Activated CD8-positive, alpha-beta memory T cell treated with anti-CD3 and anti-CD28 coated beads, Interleukin-2, amount 10 ng/mL, durations not matched to agents 7 days and 5 days (primary cell): ENCODE data around the gene UQCRFS1. TPM values are rescaled to one million over a fixed set of nuclear protein-coding genes. Genes with fewer than 3 reads are reported as not detected.
"Not testable (repeated sequence)": the region's sequence is repeated elsewhere in the genome, so short reads cannot be mapped to it uniquely, and the experiment has no call there.

ENCODE experiments used
- ATAC-seq: fragments of 150-1000 bp; cut with Tn5 transposase; one replicate; pipeline ENCODE4 v1.10.0; 2021; ENCODE audit warnings: moderate library complexity
- CTCF ChIA-PET: fragments of 350-600 bp; sonication (Branson Sonifier 250); formaldehyde crosslinking; loops from one replicate; lab custom pipeline; 2021; ENCODE audit warnings: antibody characterized with exemption; lab: Charles Lee
- DNase-seq: peaks from one replicate; pipeline ENCODE4 v3.0.0-alpha.2; 2020
- H3K27ac Mint-ChIP-seq: one replicate; pipeline ENCODE4 v1.8.0; 2021; ENCODE audit warnings: mild to moderate bottlenecking, mixed read lengths
- H3K27me3 Mint-ChIP-seq: one replicate; pipeline ENCODE4 v1.8.0; 2021; ENCODE audit warnings: mixed read lengths
- H3K36me3 Mint-ChIP-seq: one replicate; pipeline ENCODE4 v1.8.0; 2021; ENCODE audit warnings: mild to moderate bottlenecking, mixed read lengths
- H3K4me1 Mint-ChIP-seq: one replicate; pipeline ENCODE4 v1.8.0; 2021; ENCODE audit warnings: mixed read lengths
- H3K4me3 Mint-ChIP-seq: one replicate; pipeline ENCODE4 v1.8.0; 2021; ENCODE audit warnings: mild to moderate bottlenecking, moderate library complexity, mixed read lengths
- H3K9me3 Mint-ChIP-seq: one replicate; pipeline ENCODE4 v1.8.0; 2022; ENCODE audit warnings: low read depth, mixed read lengths
- total RNA-seq, 2 experiments: library from RNA; stranded (reverse); gene quantifications; one replicate each; pipeline ENCODE4 v1.2.3, GENCODE V29; 2021

The UQCRFS1 gene
- total RNA-seq, 2 experiments from 2014 or later, result 33.6 to 39.7 TPM

GRCh38 chr19:29245215-29245614 is 32.3 kb upstream of the UQCRFS1 start:
- CTCF ChIA-PET, result no interaction called here
- Mint-ChIP-seq H3K36me3 (no peaks in the 10 kb centered on the region), H3K4me1 (no peaks in the 10 kb centered on the region), H3K9me3 (no peaks in the 10 kb centered on the region), H3K27me3 (peaks cover 11% of the 10 kb centered on the region), H3K27ac (no peak overlapping the region), H3K4me3 (no peak overlapping the region)
- ATAC-seq, result no peak
- DNase-seq, result no peak

- Mint-ChIP-seq H3K4me1 (no peaks in the 10 kb centered on the region), H3K27ac (no peak overlapping the region), H3K4me3 (no peak overlapping the region), H3K9me3 (no peaks in the 10 kb centered on the region), H3K27me3 (peaks cover 3% of the 10 kb centered on the region), H3K36me3 (no peaks in the 10 kb centered on the region)
- no peak for DNase-seq
- ATAC-seq, result no peak
- CTCF ChIA-PET, result no interaction called here
These were observed 28.4 kb upstream of the UQCRFS1 start for GRCh38 chr19:29241324-29241723.

GRCh38 chr19:29239213-29239776 is 26.3 kb upstream of the UQCRFS1 start:
- H3K36me3 Mint-ChIP-seq, result no peaks in the 10 kb centered on the region
- CTCF ChIA-PET, result interaction anchor here (1.3 kb wide), 1 partner anchor 24 kb away, joined by 6 read pairs; no protein-coding TSS in a partner anchor
- no peak overlapping the region for H3K4me3 Mint-ChIP-seq
- H3K9me3 Mint-ChIP-seq, result no peaks in the 10 kb centered on the region
- no peaks in the 10 kb centered on the region for H3K27me3 Mint-ChIP-seq
- no peak for ATAC-seq
- H3K27ac Mint-ChIP-seq, result no peak overlapping the region
- H3K4me1 Mint-ChIP-seq, result no peaks in the 10 kb centered on the region
- DNase-seq, result no peak

- ATAC-seq, result no peak
- H3K27ac Mint-ChIP-seq, result no peak overlapping the region
- H3K4me3 Mint-ChIP-seq, result no peak overlapping the region
- no peaks in the 10 kb centered on the region for H3K4me1 Mint-ChIP-seq
- no peaks in the 10 kb centered on the region for H3K9me3 Mint-ChIP-seq
- DNase-seq, result no peak
- no peaks in the 10 kb centered on the region for H3K27me3 Mint-ChIP-seq
- CTCF ChIA-PET, result no interaction called here
- no peaks in the 10 kb centered on the region for H3K36me3 Mint-ChIP-seq
These were observed 20.6 kb upstream of the UQCRFS1 start for GRCh38 chr19:29233591-29233990.

GRCh38 chr19:29232315-29232852 is 19.4 kb upstream of the UQCRFS1 start:
- no peak overlapping the region for H3K4me3 Mint-ChIP-seq
- no peaks in the 10 kb centered on the region for H3K9me3 Mint-ChIP-seq
- CTCF ChIA-PET, result no interaction called here
- no peak for DNase-seq
- ATAC-seq, result no peak
- H3K36me3 Mint-ChIP-seq, result no peaks in the 10 kb centered on the region
- H3K4me1 Mint-ChIP-seq, result no peaks in the 10 kb centered on the region
- H3K27me3 Mint-ChIP-seq, result no peaks in the 10 kb centered on the region
- no peak overlapping the region for H3K27ac Mint-ChIP-seq

GRCh38 chr19:29231306-29231705 is 18.4 kb upstream of the UQCRFS1 start:
- H3K27me3 Mint-ChIP-seq, H3K4me1 Mint-ChIP-seq, H3K27ac Mint-ChIP-seq, DNase-seq, H3K36me3 Mint-ChIP-seq, H3K4me3 Mint-ChIP-seq, ATAC-seq, H3K9me3 Mint-ChIP-seq, CTCF ChIA-PET: not testable (repeated sequence)

- Mint-ChIP-seq H3K4me1 (peaks cover 5% of the 10 kb centered on the region), H3K36me3 (no peaks in the 10 kb centered on the region), H3K27ac (no peak overlapping the region), H3K9me3 (no peaks in the 10 kb centered on the region), H3K27me3 (peaks cover 13% of the 10 kb centered on the region), H3K4me3 (no peak overlapping the region)
- CTCF ChIA-PET, result no interaction called here
- no peak for ATAC-seq
- DNase-seq, result no peak
These were observed 4.7 kb upstream of the UQCRFS1 start for GRCh38 chr19:29217616-29218015.

- ATAC-seq (no peak), DNase-seq (no peak)
- CTCF ChIA-PET, result interaction anchor here (1.7 kb wide), 1 partner anchor 47 kb away, joined by 5 read pairs; no protein-coding TSS in a partner anchor
- H3K36me3 Mint-ChIP-seq, result peaks cover 15% of the 10 kb centered on the region
- no peak overlapping the region for H3K27ac Mint-ChIP-seq
- H3K27me3 Mint-ChIP-seq, result peaks cover 9% of the 10 kb centered on the region
- peaks cover 18% of the 10 kb centered on the region for H3K4me1 Mint-ChIP-seq
- H3K4me3 Mint-ChIP-seq, result no peak overlapping the region
- H3K9me3 Mint-ChIP-seq, result peaks cover 2% of the 10 kb centered on the region
These were observed 3.1 kb upstream of the UQCRFS1 start for GRCh38 chr19:29216021-29216420.

- no peak for DNase-seq
- peaks cover 20% of the 10 kb centered on the region for H3K36me3 Mint-ChIP-seq
- no peak overlapping the region for H3K27ac Mint-ChIP-seq
- no peak for ATAC-seq
- CTCF ChIA-PET, result interaction anchor here (1.7 kb wide), 1 partner anchor 48 kb away, joined by 5 read pairs; no protein-coding TSS in a partner anchor
- H3K9me3 Mint-ChIP-seq, result peaks cover 2% of the 10 kb centered on the region
- peaks cover 23% of the 10 kb centered on the region for H3K4me1 Mint-ChIP-seq
- H3K27me3 Mint-ChIP-seq, result peaks cover 9% of the 10 kb centered on the region
- H3K4me3 Mint-ChIP-seq, result no peak overlapping the region
These were observed 2.4 kb upstream of the UQCRFS1 start for GRCh38 chr19:29215322-29215845.

GRCh38 chr19:29214411-29214810 is 1.5 kb upstream of the UQCRFS1 start:
- H3K4me1 Mint-ChIP-seq, result peaks cover 32% of the 10 kb centered on the region
- ATAC-seq, result no peak
- peak overlapping the region; percentile 49 for H3K27ac Mint-ChIP-seq
- CTCF ChIA-PET, result interaction anchor here (1.7 kb wide), 1 partner anchor 49 kb away, joined by 5 read pairs; no protein-coding TSS in a partner anchor
- H3K4me3 Mint-ChIP-seq, result no peak overlapping the region
- H3K36me3 Mint-ChIP-seq, result peaks cover 28% of the 10 kb centered on the region
- peaks cover 2% of the 10 kb centered on the region for H3K9me3 Mint-ChIP-seq
- H3K27me3 Mint-ChIP-seq, result peaks cover 6% of the 10 kb centered on the region
- DNase-seq, result no peak

GRCh38 chr19:29212356-29212647 is 649 bp downstream of the UQCRFS1 start:
- peak overlapping the region; percentile 94 for H3K4me3 Mint-ChIP-seq
- H3K27me3 Mint-ChIP-seq, result no peaks in the 10 kb centered on the region
- DNase-seq, result no peak
- peak overlapping the region; percentile 93 for H3K27ac Mint-ChIP-seq
- H3K36me3 Mint-ChIP-seq, result peaks cover 42% of the 10 kb centered on the region
- peaks cover 38% of the 10 kb centered on the region for H3K4me1 Mint-ChIP-seq
- H3K9me3 Mint-ChIP-seq, result peaks cover 2% of the 10 kb centered on the region
- ATAC-seq, result no peak
- CTCF ChIA-PET, result no interaction called here

GRCh38 chr19:29211562-29212355 is 1.2 kb downstream of the UQCRFS1 start:
- Mint-ChIP-seq H3K4me1 (peaks cover 38% of the 10 kb centered on the region), H3K27me3 (no peaks in the 10 kb centered on the region), H3K36me3 (peaks cover 45% of the 10 kb centered on the region), H3K27ac (peak overlapping the region; percentile 93), H3K4me3 (peak overlapping the region; percentile 94), H3K9me3 (peaks cover 2% of the 10 kb centered on the region)
- ATAC-seq (no peak), DNase-seq (no peak)
- CTCF ChIA-PET, result no interaction called here

GRCh38 chr19:29211041-29211440 is 1.9 kb downstream of the UQCRFS1 start:
- peak overlapping the region; percentile 94 for H3K4me3 Mint-ChIP-seq

More at GRCh38 chr19:29211041-29211440, 1.9 kb downstream of the UQCRFS1 start:
- DNase-seq, H3K9me3 Mint-ChIP-seq, CTCF ChIA-PET, H3K27me3 Mint-ChIP-seq, ATAC-seq: not testable (repeated sequence)
- peaks cover 52% of the 10 kb centered on the region for H3K36me3 Mint-ChIP-seq
- peaks cover 38% of the 10 kb centered on the region for H3K4me1 Mint-ChIP-seq
- H3K27ac Mint-ChIP-seq, result peak overlapping the region; percentile 93
